Measurements from ENCODE around the gene PILRA.

DNA sequence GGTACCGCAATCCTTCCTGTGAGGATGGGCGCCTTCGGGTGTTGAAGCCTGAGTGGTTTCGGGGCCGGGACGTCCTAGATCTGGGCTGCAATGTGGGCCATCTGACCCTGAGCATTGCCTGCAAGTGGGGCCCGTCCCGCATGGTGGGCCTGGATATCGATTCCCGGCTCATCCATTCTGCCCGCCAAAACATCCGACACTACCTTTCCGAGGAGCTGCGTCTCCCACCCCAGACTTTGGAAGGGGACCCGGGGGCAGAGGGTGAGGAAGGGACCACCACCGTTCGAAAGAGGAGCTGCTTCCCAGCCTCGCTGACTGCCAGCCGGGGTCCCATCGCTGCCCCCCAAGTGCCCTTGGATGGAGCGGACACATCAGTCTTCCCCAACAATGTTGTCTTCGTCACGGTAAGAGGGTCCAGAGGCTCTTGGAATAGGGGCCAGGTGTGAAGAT is 58.0 kb downstream of the PILRA start:
- TF ChIP-seq, protein P1, sequence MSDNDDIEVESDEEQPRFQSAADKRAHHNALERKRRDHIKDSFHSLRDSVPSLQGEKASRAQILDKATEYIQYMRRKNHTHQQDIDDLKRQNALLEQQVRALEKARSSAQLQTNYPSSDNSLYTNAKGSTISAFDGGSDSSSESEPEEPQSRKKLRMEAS (IDR thresholded peaks at IDR 0.05), result no peak
- no peak for TF ChIP-seq RFX5 (IDR thresholded peaks at IDR 0.05; ENCODE audit: borderline replicate concordance, low read depth, low read length)
- no peak for TF ChIP-seq TCF12 (IDR thresholded peaks at IDR 0.05; ENCODE audit: low read depth, low read length)
- TF ChIP-seq, protein P2, sequence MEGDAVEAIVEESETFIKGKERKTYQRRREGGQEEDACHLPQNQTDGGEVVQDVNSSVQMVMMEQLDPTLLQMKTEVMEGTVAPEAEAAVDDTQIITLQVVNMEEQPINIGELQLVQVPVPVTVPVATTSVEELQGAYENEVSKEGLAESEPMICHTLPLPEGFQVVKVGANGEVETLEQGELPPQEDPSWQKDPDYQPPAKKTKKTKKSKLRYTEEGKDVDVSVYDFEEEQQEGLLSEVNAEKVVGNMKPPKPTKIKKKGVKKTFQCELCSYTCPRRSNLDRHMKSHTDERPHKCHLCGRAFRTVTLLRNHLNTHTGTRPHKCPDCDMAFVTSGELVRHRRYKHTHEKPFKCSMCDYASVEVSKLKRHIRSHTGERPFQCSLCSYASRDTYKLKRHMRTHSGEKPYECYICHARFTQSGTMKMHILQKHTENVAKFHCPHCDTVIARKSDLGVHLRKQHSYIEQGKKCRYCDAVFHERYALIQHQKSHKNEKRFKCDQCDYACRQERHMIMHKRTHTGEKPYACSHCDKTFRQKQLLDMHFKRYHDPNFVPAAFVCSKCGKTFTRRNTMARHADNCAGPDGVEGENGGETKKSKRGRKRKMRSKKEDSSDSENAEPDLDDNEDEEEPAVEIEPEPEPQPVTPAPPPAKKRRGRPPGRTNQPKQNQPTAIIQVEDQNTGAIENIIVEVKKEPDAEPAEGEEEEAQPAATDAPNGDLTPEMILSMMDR (IDR thresholded peaks at IDR 0.05; ENCODE audit: control extremely low read depth in 1 of 3, insufficient read depth in 1 of 3, low read depth in 1 of 3, low read length in 3 of 3), result no peak
